Spleen (tissue), 11 donors: ENCODE data around the gene STK39. TPM values are rescaled to one million over a fixed set of nuclear protein-coding genes. Genes with fewer than 3 reads are reported as not detected.

ENCODE experiments used
- DNase-seq: peaks from one replicate; pipeline ENCODE4 v3.0.0-alpha.2; 2020
- H3K27ac ChIP-seq, 8 donors: fragments of 200-600 bp; sonication (generic) in 7 of 8; 1 replicate in 4 of 8; 2 replicates in 4 of 8; pipeline versions ENCODE4 v1.5.0 to v1.8.0; 2016 to 2021; ENCODE audit warnings: inconsistent platforms in 4 of 8, mild to moderate bottlenecking in 4 of 8, moderate library complexity in 1 of 8
- H3K27me3 ChIP-seq, 7 donors: fragments of 200-600 bp; sonication (generic) in 6 of 7; replicated peaks in 1 of 7; 1 replicate in 4 of 7; 2 replicates in 3 of 7; pipeline versions ENCODE4 v1.5.0 to v1.8.0; 2016 to 2021; ENCODE audit warnings: inconsistent platforms in 3 of 7, mild to moderate bottlenecking in 1 of 7
- H3K36me3 ChIP-seq, 6 donors: fragments of 200-600 bp; sonication (generic) in 5 of 6; 1 replicate in 4 of 6; 2 replicates in 2 of 6; pipeline versions ENCODE4 v1.5.0 to v1.8.0; 2016 to 2021; ENCODE audit warnings: inconsistent platforms in 2 of 6
- H3K4me1 ChIP-seq, 6 donors: fragments of 200-600 bp; sonication (generic) in 5 of 6; 1 replicate in 3 of 6; 2 replicates in 3 of 6; pipeline versions ENCODE4 v1.5.0 to v1.8.0; 2016 to 2021; ENCODE audit warnings: inconsistent platforms in 3 of 6
- H3K4me3 ChIP-seq, 8 donors: fragments of 200-600 bp; sonication (generic) in 7 of 8; 1 replicate in 4 of 8; 2 replicates in 4 of 8; pipeline versions ENCODE4 v1.5.0 to v1.8.0; 2016 to 2021; ENCODE audit warnings: inconsistent platforms in 4 of 8, mild to moderate bottlenecking in 4 of 8, moderate library complexity in 2 of 8
- H3K9me3 ChIP-seq, 8 donors: fragments of 200-600 bp; sonication (generic) in 7 of 8; 1 replicate in 4 of 8; 2 replicates in 4 of 8; pipeline versions ENCODE4 v1.5.0 to v1.8.0; 2016 to 2021; ENCODE audit warnings: inconsistent platforms in 4 of 8
- CTCF ChIP-seq, 11 experiments: fragments of 200-600 bp in 7 of 11; fragments of 450-650 bp in 4 of 11; sonication (generic) in 4 of 11; IDR thresholded peaks in 8 of 11; conservative IDR thresholded peaks in 3 of 11; 1 replicate in 7 of 11; 2 replicates in 4 of 11; pipeline versions ENCODE4 v1.4.0 to v1.8.0; 2016 to 2021; ENCODE audit warnings: antibody characterized with exemption in 11 of 11, inconsistent platforms in 4 of 11, mild to moderate bottlenecking in 1 of 11
- POLR2A ChIP-seq, 3 donors: fragments of 450-650 bp; IDR thresholded peaks; one replicate each; pipeline ENCODE4 v1.5.1; 2017; ENCODE audit warnings: antibody characterized with exemption in 3 of 3, mild to moderate bottlenecking in 1 of 3
- POLR2AphosphoS5 ChIP-seq, 3 donors: sonication (generic); formaldehyde crosslinking; IDR thresholded peaks; one replicate each; pipeline ENCODE4 v1.5.1; 2017; ENCODE audit warnings: antibody characterized with exemption in 3 of 3
- WGBS, 5 donors: extraction: QIAGEN DNeasy Blood & Tissue Kit in 3 of 5; methylation state at CpG; one replicate each; pipeline versions ENCODE4 v1.1.5 to v1.1.7; 2013 to 2018; 5-methylcytosine and 5-hydroxymethylcytosine counted together
- intact Hi-C: fragments of 100-400 bp; cut with DNase I; formaldehyde crosslinking; loops from one replicate; pipeline ENCODE4 v1.15.0; 2023; ENCODE audit warnings: low total_unique reads
- polyA plus RNA-seq, 3 donors: library from polyadenylated mRNA; stranded (reverse); fragments of 200-250 nt; gene quantifications; one replicate each; pipeline ENCODE4 v1.2.1, GENCODE V29; 2013
- total RNA-seq, 7 donors: library from RNA; depleted of rRNA in 3 of 7; stranded (reverse); fragments of >200 nt in 3 of 7; fragmentation: NEBNext Ultra II Directional in 4 of 7; extraction: Animal tissue kit (Norgen Biotek cat#: 25700) in 4 of 7; gene quantifications; one replicate each; pipeline versions ENCODE4 v1.1.0 to v1.2.1, GENCODE V29; 2016 to 2021
- donor health status: healthy with polysubstance abuse.
- donor health status: DM: no; HTN: no; CAD: no; lungs with moderate emphysema.
- donor health status: DM: no; HTN: no; CAD: no.
- donor health status: Bipolar disorder and iron deficiency.
- donor health status: healthy.
- donor health status: DM: no; HTN: no; CAD: no.
- donor health status: DM: yes; HTN: yes; CAD: no.

The STK39 gene
- total and polyA plus RNA-seq, 10 donors: 8.6 to 17.8 (median 11.0) TPM

- H3K36me3 ChIP-seq: no peaks in the 10 kb centered on the region
- H3K27me3 ChIP-seq: no peaks in the 10 kb centered on the region
- no peak for DNase-seq
- 75 to 92% (median 78%) methylated on average over 7 of the region's 7 CpGs for WGBS, 5 donors
- H3K4me3 ChIP-seq: no peak overlapping the region
- intact Hi-C loops: no loop called here
- TF ChIP-seq CTCF (IDR thresholded peaks at IDR 0.05 in 8 of 11, conservative IDR thresholded peaks at IDR 0.05 in 3 of 11) (no peak), POLR2AphosphoS5 (IDR thresholded peaks at IDR 0.05) (no peak), POLR2A (IDR thresholded peaks at IDR 0.05) (no peak)
- no peaks in the 10 kb centered on the region for H3K9me3 ChIP-seq
- H3K27ac ChIP-seq: no peak overlapping the region
- peaks cover 0 to 48% (median 20%) of the 10 kb centered on the region in 6 donors for H3K4me1 ChIP-seq
These were observed 76.2 kb downstream of the STK39 start for GRCh38 chr2:168171059-168171762.

- H3K9me3 ChIP-seq: no peaks in the 10 kb centered on the region
- peaks cover 0 to 1% (median 0%) of the 10 kb centered on the region in 6 donors for H3K36me3 ChIP-seq
- no peak overlapping the region for H3K4me3 ChIP-seq
- H3K27me3 ChIP-seq: no peaks in the 10 kb centered on the region
- peaks cover 0 to 41% (median 15%) of the 10 kb centered on the region in 6 donors for H3K4me1 ChIP-seq
- H3K27ac ChIP-seq: no peak overlapping the region
- no peak for DNase-seq
- intact Hi-C loops: no loop called here
- WGBS, 5 donors: 64 to 95% (median 93%) methylated on average over 4 of the region's 4 CpGs
- TF ChIP-seq POLR2A (IDR thresholded peaks at IDR 0.05) (no peak), CTCF (IDR thresholded peaks at IDR 0.05 in 8 of 11, conservative IDR thresholded peaks at IDR 0.05 in 3 of 11) (no peak), POLR2AphosphoS5 (IDR thresholded peaks at IDR 0.05) (no peak)
These were observed 78.2 kb downstream of the STK39 start for GRCh38 chr2:168169097-168169745.

DNA sequence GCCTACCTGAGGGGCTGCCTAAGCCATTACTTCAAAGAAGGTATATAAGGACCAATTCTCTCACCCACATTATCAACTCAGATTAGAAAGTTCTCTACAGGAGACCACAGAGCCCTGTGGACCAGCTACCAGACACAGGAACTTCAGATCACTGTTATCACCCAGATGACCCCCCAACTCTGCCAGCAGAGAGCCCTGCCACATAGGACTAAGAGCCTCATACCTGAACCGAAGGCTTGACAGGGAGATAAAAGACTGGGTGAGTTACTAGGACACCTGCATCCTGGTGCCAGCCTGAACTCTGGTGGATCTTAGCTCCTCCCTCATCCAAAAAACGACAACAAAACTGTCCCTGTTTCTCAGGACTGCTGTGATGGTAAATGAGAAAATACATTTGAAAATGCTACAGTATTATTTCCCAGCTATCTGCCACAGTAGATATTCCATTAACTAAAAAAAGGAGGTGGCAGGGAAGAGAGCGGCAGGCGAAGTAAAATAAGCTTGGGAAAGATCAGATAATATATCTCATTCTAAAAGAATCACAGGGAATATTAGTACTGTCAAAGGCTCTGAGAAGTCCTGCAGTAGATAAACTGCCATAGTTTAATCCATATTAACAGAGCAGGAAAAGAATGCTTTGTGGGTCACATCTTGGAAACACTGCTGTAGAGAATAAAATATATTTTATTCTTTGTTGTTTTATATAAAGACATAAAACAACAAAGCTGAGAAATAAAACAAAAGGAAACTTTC lies 79.7 kb downstream of the STK39 start:
- 90 to 94% (median 94%) methylated on average over 4 of the region's 4 CpGs for WGBS, 5 donors
- DNase-seq: no peak
- intact Hi-C loops: no loop called here
- no peak overlapping the region for H3K4me3 ChIP-seq
- H3K9me3 ChIP-seq: no peaks in the 10 kb centered on the region
- no peak overlapping the region for H3K27ac ChIP-seq
- TF ChIP-seq POLR2AphosphoS5 (IDR thresholded peaks at IDR 0.05): no peak
- TF ChIP-seq POLR2A (IDR thresholded peaks at IDR 0.05): no peak
- TF ChIP-seq CTCF (IDR thresholded peaks at IDR 0.05 in 8 of 11, conservative IDR thresholded peaks at IDR 0.05 in 3 of 11): no peak
- peaks cover 0 to 38% (median 14%) of the 10 kb centered on the region in 6 donors for H3K4me1 ChIP-seq
- H3K36me3 ChIP-seq: peaks cover 0 to 12% (median under 1%) of the 10 kb centered on the region in 6 donors
- H3K27me3 ChIP-seq: no peaks in the 10 kb centered on the region
